KMS-11 (cell line): Measurements from ENCODE around the gene PGA5.

ENCODE experiments used
- H2AFZ ChIP-seq: fragments of 200-600 bp; sonication (generic); 2 replicates; pipeline ENCODE4 v1.6.1; 2016; ENCODE audit warnings: antibody characterized with exemption, mixed run types, low read depth
- H3K27ac ChIP-seq: fragments of 200-600 bp; sonication (generic); 2 replicates; pipeline ENCODE4 v1.6.1; 2016; ENCODE audit warnings: mild to moderate bottlenecking, mixed run types
- H3K27me3 ChIP-seq: fragments of 200-600 bp; sonication (generic); 2 replicates; pipeline ENCODE4 v1.6.1; 2017; ENCODE audit warnings: mild to moderate bottlenecking, low read depth, mixed run types, moderate library complexity; ENCODE audit not compliant: insufficient read depth
- H3K36me3 ChIP-seq: fragments of 200-600 bp; sonication (generic); 2 replicates; pipeline ENCODE4 v1.6.1; 2017; ENCODE audit warnings: mild to moderate bottlenecking, mixed run types; ENCODE audit not compliant: insufficient read depth
- H3K4me1 ChIP-seq: fragments of 200-600 bp; sonication (generic); 2 replicates; pipeline ENCODE4 v1.6.1; 2016; ENCODE audit warnings: mild to moderate bottlenecking, low read depth, mixed run types; ENCODE audit not compliant: poor library complexity, severe bottlenecking
- H3K4me2 ChIP-seq: fragments of 200-600 bp; sonication (generic); 2 replicates; pipeline ENCODE4 v1.7.0; 2016; ENCODE audit warnings: mild to moderate bottlenecking, mixed run types
- H3K4me3 ChIP-seq: fragments of 200-600 bp; sonication (generic); IDR thresholded peaks from 2 replicates; pipeline ENCODE4 v1.6.1; 2017; ENCODE audit warnings: low read depth, low read length, mixed read lengths; ENCODE audit not compliant: insufficient read depth
- H3K79me2 ChIP-seq: fragments of 200-600 bp; sonication (generic); 2 replicates; pipeline ENCODE4 v1.6.1; 2016; ENCODE audit warnings: low read depth, mixed run types; ENCODE audit not compliant: insufficient read depth
- H3K9ac ChIP-seq: fragments of 200-600 bp; sonication (generic); 2 replicates; pipeline ENCODE4 v1.6.1; 2016; ENCODE audit warnings: mild to moderate bottlenecking, mixed run types
- H4K20me1 ChIP-seq: fragments of 200-600 bp; sonication (generic); 2 replicates; pipeline ENCODE4 v1.6.1; 2016; ENCODE audit warnings: mild to moderate bottlenecking, mixed run types; ENCODE audit not compliant: insufficient read depth
- TF ChIP-seq, protein P1 (sequence below): fragments of 200-600 bp; sonication (generic); conservative IDR thresholded peaks from 2 replicates; pipeline ENCODE4 v1.6.1; 2017; ENCODE audit warnings: low read depth, mild to moderate bottlenecking, antibody characterized with exemption, low read length, moderate library complexity, mixed read lengths

PGA5 gene

DNA sequence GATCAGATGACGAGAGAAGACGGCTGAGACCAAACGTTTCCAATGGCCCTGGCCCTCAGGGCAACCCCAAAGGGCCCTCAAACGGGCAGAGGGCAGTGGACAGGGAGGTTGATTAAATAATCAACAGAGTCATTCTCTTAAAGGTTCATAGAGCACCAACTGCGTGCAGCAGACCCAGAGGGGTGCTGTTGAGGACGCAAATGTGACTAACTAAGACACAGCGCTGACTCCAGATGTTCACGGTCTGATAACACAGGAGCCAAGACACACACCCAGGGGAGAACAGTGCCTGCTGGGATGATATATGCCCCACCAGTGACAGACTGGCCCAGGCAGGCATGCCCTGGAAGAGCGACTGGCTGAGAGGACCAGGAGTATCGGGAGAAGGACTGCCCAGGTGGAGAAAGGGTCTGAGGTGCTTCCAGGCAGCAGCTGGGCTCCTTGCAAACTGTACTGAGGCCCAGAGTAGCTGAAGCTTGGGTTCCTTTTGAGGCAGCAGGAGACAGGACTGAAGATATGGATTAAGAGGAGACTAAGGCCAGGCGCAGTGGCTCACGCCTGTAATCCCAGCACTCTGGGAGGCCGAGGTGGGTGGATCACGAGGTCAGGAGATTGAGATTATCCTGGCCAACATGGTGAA is 46.5 kb downstream of the PGA5 start:
- no peaks in the 10 kb centered on the region for H3K79me2 ChIP-seq
- H3K9ac ChIP-seq, result no peak overlapping the region
- no peak overlapping the region for H3K4me3 ChIP-seq
- no peaks in the 10 kb centered on the region for H3K27me3 ChIP-seq
- no peak overlapping the region for H3K27ac ChIP-seq
- no peaks in the 10 kb centered on the region for H3K36me3 ChIP-seq
- H4K20me1 ChIP-seq, result no peaks in the 10 kb centered on the region
- H3K4me2 ChIP-seq, result no peak overlapping the region
- no peak overlapping the region for H2AFZ ChIP-seq
- H3K4me1 ChIP-seq, result peaks cover 2% of the 10 kb centered on the region
- TF ChIP-seq, protein P1, sequence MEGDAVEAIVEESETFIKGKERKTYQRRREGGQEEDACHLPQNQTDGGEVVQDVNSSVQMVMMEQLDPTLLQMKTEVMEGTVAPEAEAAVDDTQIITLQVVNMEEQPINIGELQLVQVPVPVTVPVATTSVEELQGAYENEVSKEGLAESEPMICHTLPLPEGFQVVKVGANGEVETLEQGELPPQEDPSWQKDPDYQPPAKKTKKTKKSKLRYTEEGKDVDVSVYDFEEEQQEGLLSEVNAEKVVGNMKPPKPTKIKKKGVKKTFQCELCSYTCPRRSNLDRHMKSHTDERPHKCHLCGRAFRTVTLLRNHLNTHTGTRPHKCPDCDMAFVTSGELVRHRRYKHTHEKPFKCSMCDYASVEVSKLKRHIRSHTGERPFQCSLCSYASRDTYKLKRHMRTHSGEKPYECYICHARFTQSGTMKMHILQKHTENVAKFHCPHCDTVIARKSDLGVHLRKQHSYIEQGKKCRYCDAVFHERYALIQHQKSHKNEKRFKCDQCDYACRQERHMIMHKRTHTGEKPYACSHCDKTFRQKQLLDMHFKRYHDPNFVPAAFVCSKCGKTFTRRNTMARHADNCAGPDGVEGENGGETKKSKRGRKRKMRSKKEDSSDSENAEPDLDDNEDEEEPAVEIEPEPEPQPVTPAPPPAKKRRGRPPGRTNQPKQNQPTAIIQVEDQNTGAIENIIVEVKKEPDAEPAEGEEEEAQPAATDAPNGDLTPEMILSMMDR, result no peak

DNA sequence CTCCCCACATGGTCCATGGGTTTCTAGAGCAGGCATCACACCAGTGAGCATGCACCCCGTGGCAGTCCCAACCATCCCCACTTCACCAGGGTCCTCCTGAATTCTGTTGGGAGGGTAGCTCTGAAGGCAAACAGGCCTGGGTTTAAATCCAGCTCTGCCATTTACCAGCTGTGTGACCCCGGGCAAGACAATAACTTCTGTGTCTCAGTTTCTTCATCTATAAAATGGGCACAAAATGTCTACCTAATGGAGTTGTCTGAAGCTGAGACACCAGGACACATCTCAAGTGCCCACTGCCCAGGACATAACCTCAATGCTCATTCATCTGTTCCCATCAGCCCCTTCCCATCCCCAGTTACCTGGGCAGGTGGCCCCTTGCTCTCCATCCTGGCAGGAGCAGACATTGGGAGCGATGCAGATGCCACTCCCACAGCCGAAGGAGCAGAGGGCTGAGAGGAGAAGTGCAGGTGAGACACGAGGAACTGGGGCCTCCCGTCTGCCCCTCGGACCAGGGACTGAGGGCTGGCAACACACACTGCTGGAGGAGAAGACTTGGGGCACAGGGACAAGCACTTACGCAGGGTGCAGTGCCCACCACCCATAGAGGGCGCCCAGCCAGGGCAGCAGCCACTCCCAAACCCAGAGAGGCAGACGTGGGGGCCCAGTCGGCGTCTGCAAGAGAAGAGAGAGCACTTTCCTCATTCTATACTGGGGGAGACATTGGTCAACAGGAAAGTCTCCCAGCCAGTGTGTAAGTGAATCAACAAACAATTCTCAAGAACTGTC is 50.1 kb downstream of the PGA5 start:
- Histone ChIP-seq H3K9ac (no peak overlapping the region), H3K4me1 (peaks cover 20% of the 10 kb centered on the region), H3K27me3 (no peaks in the 10 kb centered on the region), H3K4me2 (no peak overlapping the region), H3K79me2 (no peaks in the 10 kb centered on the region), H3K27ac (no peak overlapping the region), H3K4me3 (no peak overlapping the region), H2AFZ (no peak overlapping the region), H3K36me3 (no peaks in the 10 kb centered on the region), H4K20me1 (no peaks in the 10 kb centered on the region)
- TF ChIP-seq, protein P1, result no peak

DNA sequence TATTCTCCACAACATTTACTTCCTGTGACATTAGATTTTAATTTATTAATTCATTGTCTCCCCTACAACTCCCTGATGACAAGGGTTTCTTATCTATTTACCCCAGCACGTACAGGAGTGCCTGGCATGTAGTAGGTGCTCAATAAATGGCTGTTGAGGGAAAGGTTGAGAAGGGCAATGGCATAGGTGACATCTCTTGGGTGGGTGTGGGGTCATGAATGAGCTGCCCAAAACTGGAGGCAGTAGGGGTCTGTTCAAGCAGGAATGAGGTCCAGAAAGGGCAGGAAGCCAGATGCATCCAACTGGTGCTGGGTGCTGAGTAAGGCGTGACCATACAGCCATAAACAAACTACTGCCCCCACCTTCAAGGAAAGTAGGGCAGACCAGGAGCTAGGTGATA is 51.4 kb downstream of the PGA5 start:
- H3K79me2 ChIP-seq, result no peaks in the 10 kb centered on the region
- no peaks in the 10 kb centered on the region for H3K36me3 ChIP-seq
- no peak overlapping the region for H3K4me3 ChIP-seq
- no peak overlapping the region for H3K9ac ChIP-seq
- H3K4me2 ChIP-seq, result no peak overlapping the region; the same call in 1 of the 2 replicates
- no peak overlapping the region for H3K27ac ChIP-seq
- no peak overlapping the region for H2AFZ ChIP-seq
- no peaks in the 10 kb centered on the region for H3K27me3 ChIP-seq
- no peaks in the 10 kb centered on the region for H4K20me1 ChIP-seq
- TF ChIP-seq, protein P1, result no peak
- peaks cover 32% of the 10 kb centered on the region for H3K4me1 ChIP-seq

DNA sequence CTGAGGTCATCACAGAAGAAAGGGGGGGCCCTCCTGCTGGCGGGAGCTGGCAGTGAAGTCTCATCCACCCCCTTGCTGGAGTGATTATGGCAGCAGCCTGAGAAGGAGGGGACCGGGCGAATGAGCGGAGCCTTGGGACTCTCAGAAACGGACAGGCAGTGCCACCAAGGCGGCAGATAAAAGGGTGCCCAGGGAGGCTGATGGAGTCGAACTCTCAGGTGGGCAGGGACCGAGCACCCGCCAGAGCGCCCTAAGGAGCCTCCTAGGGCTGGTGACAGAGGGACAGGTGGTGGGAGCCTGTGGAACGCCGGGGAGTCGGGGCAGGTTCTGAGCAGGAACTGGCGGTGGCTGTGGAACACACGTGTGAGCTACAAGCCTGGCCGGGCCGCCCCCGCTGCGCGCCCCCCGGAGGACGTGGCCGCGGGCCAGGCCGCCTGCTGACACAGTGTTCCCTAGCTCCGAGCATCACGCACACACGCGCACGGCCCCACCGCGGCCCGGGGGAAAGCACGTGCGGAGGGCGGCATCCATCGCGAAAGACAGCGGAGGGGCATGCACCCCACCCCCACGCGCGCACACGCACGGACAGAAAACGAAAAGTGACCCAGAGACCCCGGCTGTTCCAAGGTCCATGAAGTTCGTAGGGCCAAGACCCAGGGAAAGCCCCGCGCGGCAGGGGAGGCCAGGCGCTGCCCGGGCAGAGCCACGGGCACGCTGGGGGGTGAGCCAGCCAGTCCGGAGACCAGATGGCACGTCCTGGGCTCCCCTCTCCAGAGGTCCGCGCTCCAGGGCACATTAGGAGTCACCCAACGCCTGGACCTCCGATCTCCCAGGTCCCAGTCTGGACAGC is 53.1 kb downstream of the PGA5 start:
- peak overlapping the region; percentile 19 for H2AFZ ChIP-seq

More for the DNA sequence above, 53.1 kb downstream of the PGA5 start:
- Histone ChIP-seq H3K79me2 (no peaks in the 10 kb centered on the region), H4K20me1 (no peaks in the 10 kb centered on the region), H3K27ac (peak overlapping the region; percentile 93), H3K27me3 (no peaks in the 10 kb centered on the region), H3K4me1 (peaks cover 50% of the 10 kb centered on the region), H3K4me3 (peak overlapping the region; percentile 62), H3K9ac (peak overlapping the region; percentile 99), H3K36me3 (no peaks in the 10 kb centered on the region), H3K4me2 (peak overlapping the region; percentile 83)
- TF ChIP-seq, protein P1, result 0 out of 2 replicates have a peak, but pooled peaks have one; percentile 9
